HG03457 (cell line): Measurements from ENCODE around the gene SLC7A14.

ENCODE experiments used
- ATAC-seq: cut with Tn5 transposase; IDR thresholded peaks from one replicate; pipeline ENCODE4 v1.9.1; 2021; ENCODE audit warnings: moderate number of reproducible peaks; ENCODE audit not compliant: unreplicated experiment

Gene SLC7A14

GRCh38 chr3:170431054-170431453 lies 154.8 kb downstream of the SLC7A14 start:
- no peak for ATAC-seq

DNA sequence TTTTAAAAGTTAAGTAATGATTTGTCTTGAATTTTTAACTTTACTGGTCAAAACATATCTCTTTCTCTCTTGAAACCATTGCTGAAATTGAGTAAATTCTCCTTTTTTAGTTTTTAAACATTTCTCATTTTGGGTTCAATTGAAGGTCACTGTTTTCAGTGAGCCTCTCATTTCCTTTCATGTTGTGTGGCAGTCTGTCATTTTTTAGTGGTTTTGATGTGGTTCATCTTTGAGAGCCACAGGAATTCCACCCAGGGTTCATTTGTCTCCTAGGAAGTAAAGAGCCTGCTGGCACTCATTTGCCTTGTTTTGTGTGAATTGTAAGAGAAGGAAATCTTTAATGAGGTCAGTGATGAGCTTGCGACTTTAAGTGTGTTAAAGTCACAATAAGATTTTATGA lies 156.8 kb downstream of the SLC7A14 start:
- no peak for ATAC-seq

GRCh38 chr3:170428095-170428494 lies 157.8 kb downstream of the SLC7A14 start:
- no peak for ATAC-seq

- no peak for ATAC-seq
Measured at GRCh38 chr3:170426240-170426797, 159.6 kb downstream of the SLC7A14 start.

- no peak for ATAC-seq
Measured at GRCh38 chr3:170425491-170426239, 160.2 kb downstream of the SLC7A14 start.

DNA sequence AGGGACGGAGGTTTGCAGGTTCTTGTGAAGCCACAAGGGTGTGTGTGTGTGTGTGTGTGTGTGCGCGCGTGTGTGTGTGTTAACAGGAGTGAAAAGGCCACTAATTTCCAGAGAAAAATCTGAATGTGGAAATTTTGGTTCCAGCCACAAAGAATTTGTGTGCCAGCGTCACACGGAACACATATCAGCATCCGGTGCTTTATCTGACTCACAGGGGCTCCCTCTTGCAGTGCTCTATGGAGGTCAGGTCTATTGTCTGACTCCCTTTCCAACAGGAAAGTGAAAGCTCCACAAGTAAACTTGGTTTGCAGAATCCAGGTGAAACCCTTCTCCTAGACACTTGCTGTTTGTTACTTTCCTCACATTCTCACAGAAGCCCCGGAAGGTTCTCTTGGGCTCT lies 161.0 kb downstream of the SLC7A14 start:
- ATAC-seq = no peak

DNA sequence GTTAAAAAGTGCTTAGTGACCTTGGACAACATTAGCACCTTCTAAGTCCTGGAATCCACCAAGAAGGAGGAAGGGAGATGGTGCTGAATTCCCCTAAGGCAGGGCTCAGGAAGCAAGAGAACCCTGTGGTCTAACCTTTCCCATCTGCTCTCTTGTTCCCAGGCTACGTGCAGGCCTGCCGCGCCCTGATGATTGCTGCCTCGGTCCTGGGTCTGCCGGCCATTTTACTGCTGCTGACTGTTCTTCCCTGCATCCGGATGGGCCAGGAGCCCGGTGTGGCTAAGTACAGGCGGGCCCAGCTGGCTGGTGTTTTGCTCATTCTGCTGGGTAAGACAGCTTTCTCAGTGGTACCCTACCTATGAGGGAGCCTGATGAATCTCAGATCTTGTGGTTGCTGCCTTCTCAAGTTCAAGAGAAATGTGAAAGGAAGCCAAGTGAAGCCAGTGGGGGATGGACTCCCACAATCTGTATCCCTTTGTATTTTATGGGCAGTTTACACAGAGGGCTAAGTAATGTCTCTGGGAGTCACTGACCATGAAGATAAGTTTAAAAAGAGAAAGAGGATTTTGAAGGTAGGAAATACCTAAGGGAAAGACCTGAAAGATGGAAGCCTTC lies 162.8 kb downstream of the SLC7A14 start:
- no peak for ATAC-seq

GRCh38 chr3:170421758-170422157 lies 164.1 kb downstream of the SLC7A14 start:
- ATAC-seq = no peak

DNA sequence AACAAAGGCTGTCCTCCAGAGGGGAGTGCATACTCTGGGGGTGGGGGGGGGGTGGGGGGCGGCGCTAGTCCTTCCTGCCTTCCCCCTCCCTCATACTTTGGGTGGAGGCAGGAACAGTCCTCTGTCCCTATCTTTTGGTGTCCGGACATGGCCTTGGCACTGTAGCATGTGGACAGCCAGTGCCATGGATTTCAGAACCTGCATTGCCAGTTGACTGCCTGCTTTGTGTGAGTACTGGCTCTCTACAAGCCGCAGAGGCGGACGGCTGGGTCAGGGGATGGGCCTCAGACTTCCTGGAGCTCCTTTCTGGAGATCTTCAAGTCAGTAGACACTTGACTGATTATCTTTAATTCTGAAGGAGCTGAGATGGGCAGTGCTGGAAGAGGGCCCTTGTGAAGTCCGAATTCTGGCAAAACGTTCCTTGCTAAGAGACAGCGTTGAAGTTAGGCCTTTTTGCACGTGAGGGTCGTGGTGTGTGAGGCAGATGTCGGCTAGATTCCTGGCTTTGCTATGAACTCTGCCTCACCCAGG lies 164.7 kb downstream of the SLC7A14 start:
- no peak for ATAC-seq

DNA sequence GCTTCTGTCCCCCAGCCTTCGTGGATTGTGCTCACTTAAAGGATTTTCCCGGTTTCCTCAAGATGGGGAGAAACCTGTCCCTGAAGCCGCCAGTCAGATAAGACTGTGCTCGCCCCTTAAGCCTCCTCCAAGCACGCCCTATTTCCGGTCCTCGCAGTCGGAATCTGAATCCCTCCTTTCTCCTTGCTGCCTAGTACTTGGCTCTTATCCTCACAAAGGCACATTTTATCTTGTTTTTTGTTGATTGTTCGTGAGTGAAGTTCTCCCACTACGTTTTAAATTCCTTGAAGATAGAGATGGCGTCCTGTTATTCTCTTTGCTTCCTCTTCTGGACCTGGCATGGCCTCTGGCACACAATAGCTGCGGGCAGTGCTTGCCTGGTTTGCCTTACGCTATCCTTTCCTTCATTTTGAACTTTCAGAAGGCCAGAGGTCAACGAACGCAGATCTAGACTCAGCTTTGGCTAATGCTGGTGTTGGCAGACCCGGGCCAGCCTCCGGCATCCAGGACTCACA lies 165.5 kb downstream of the SLC7A14 start:
- ATAC-seq = no peak

DNA sequence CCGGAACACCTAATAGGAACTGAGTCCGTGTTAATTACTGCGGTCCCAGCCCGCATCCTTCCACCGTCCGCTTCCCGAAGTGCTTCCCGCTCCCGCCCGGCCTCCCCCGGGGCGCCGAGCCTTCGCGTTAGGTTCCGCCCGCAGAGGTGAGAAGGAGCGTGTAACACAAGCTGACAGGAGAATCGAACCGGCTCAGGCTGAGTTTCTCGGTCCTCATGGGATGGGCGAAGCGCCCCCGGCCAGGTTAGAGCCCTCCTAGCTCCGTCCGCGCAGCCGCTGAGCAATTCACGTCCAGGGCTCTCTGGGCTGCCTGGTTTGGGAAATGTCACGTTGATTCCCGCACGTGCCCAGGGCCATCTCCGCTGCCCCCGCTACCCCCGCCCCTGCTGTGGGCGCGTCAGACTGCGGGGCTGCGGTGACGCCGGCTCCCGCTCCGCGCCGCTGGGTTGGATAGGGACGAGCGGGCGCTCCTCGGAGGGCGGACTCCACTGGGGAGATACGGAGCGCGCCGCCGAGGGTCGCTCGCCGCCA lies 166.3 kb downstream of the SLC7A14 start:
- no peak for ATAC-seq

GRCh38 chr3:170418422-170419398 lies 167.2 kb downstream of the SLC7A14 start, which contains the start of gene CLDN11:
Gene CLDN11 (plus strand): TSS chr3:170418868. CDS start chr3:170419067, 199 bp downstream.
- ATAC-seq = no peak

DNA sequence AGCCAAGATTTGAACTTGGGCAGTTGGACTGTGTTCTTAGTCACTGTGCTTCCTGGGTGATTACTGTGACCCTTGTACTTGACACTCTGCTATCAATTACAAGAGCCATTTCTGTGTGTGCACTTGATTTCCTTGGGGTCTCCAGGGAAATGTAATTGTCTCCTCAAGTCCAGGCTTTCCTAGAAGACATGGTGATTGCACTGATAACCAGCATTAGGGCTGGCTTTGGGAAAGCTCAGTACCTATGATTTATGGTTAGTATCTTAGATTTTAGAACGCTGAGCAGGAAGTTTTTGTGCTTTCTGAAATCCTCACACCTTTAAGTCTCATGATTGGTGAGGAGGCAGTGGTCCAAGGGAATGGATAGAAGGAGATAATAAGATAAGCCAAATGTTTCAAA lies 168.8 kb downstream of the SLC7A14 start:
- no peak for ATAC-seq

GRCh38 chr3:170414202-170414663 lies 171.6 kb downstream of the SLC7A14 start:
- no peak for ATAC-seq

- ATAC-seq = no peak
Measured at GRCh38 chr3:170413291-170413690, 172.6 kb downstream of the SLC7A14 start.

DNA sequence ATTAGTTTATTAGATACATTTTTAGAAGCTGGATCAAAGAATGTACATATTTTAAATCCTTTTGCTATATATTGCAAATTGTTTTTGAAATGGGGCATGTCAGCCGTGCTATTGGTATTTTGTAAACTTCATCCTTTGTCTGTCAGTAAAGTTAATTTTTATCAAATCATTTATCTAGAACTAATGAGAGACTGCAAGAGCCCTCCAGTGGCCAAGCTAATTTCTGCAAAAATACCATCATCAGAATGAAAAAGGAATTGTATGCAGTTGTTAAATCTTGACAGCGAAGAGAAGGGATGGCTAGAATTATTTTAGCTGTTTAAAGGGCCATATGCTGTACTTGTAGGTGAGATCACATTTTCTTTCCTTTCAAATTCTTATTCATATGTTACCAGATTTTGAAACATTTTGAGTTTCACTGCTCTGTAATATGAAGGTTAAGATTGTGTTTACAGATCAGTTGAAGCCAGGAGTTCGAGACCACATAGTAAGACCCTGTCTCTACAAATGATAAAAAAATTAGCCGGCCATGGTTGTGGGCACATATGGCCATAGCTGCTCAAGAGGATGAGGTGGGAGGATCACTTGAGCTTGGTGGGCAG lies 175.3 kb downstream of the SLC7A14 start:
- no peak for ATAC-seq
